GM21576 (cell line): ENCODE data around the gene SYNM.

Source experiments
- ATAC-seq: cut with Tn5 transposase; IDR thresholded peaks from one replicate; pipeline ENCODE4 v1.9.1; 2021; ENCODE audit warnings: mild to moderate bottlenecking, moderate library complexity; ENCODE audit not compliant: unreplicated experiment

Gene SYNM

GRCh38 chr15:99082798-99083197, 22.1 kb upstream of the SYNM start:
- no peak for ATAC-seq

DNA sequence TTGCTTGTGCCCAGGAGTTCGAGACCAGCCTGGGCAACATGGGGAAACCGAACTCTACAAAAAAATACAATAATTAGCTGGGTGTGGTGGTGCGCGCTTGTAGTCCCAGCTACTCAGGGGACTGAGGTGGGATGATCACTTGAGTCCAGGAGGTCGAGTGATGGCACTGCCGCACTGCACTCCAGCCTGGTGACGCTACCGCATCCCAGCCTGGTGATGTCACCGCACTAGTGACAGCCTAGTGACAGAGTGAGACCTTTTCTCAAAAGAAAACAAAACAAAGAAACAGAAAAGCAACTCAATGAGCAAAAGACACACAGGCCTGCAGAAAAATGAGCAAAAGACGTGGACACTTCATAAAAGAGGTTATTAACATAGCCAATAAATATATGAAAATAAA, 19.9 kb upstream of the SYNM start:
- no peak for ATAC-seq

DNA sequence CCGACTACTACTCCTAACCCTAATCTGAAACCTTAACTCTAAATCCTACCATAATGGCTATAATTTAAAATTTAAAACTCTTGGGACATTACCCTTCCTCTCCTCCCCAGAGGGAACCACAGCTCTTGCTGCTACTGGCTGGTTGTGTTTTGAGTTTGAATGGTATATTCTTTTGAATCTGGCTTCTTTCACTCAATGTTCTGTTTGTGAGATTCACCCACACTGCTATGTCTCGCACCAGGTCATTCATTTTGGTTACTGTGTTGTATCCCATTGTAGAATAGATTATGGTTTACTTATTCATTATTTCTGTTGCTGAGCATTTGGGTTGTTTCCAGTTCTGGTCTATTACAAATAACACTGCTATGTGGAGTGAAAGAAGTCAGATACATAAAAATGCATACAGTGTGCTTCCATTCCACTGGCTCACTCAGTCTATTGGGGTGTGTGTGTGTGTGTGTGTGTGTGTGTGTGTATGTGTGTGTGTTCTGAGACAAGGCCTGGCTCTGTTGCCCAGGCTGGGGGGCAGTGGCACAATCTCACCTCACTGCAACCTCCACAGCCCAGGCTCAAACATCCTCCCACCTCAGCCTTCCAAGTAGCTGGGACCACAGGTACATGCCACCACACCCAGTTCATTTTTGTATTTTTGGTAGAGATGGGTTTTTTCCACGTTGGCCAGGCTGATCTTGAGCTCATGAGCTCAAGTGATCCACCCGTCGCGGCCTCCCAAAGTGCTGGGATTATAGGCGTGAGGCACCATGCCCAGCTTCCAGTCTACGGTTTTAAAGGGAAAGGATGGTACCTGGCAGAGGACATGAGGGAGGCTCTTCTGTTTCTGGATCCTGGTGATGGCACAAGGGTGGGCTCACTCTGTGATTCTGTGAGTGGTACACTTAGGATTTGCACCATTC, 19.2 kb upstream of the SYNM start:
- no peak for ATAC-seq

DNA sequence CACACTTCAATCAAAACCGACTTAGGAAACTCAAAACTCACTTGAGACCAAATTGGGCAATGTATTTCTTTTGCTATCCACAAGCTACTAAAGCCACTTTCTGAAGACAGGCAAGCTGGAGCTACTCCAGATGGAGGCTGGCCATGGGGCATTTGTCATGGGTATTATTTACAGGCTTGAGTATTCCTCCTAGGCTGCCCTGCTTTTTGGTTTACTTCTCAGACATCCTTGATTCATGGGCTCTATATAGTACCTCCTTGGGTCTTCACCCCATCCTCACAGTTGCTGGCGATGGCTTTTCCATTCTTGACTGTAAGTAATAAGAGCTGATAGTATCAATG, 18.6 kb upstream of the SYNM start:
- no peak for ATAC-seq

GRCh38 chr15:99087405-99087943, 17.4 kb upstream of the SYNM start:
- no peak for ATAC-seq

DNA sequence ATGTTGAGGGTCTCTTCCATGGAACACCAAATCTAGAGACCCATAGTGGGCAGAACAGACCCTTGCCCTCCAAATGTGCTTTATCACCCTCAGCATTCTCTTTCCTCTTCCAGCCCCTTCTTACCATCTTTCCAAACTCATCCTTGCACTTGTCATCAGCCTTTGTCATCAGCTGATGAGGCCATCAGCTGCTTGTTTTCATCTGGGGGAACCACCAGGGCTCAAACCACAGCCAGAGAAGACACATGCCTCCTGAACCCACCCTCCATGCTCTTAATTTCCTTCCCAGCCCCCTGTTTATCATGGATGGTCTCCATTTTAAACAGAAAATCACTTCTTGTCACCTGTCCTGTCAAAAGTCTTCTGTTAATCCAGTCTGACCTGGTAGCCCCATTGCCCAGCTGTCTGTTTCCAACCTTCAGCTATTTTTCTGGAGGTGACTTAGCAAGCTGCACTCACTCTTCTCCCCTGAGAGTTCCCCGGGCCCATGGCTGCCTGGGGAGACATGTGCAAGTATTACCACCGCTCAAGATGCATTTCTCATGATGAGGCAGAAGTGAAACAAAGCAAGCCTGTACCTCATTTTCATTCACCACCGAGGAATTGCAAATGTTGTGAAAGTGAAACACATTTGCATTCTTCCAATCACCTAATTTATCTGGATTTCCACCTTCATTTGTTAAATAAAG, 14.7 kb upstream of the SYNM start:
- peak; percentile 100 for ATAC-seq

DNA sequence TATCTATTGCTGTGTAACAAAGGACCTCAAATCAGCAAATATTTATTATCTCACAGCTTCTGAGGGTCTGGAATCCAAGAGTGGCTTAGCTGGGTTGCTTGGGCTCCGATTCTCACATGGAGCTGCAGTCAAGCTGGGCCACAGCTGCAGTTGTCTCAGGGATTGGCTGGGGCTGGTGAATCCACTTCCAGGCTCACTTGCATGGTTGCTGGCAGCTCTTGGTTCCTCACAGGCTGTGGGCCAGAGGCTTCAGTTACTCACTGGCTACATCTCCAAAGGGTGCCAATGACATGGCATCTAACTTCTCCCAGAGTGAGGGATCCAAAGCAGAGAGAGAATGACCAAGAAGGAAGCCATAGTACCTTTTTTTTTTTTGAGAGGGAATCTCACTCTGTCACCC, 13.9 kb upstream of the SYNM start:
- ATAC-seq, result no peak

GRCh38 chr15:99092554-99093172, 12.2 kb upstream of the SYNM start:
- ATAC-seq, result no peak

GRCh38 chr15:99095626-99096025, 9.3 kb upstream of the SYNM start:
- no peak for ATAC-seq

DNA sequence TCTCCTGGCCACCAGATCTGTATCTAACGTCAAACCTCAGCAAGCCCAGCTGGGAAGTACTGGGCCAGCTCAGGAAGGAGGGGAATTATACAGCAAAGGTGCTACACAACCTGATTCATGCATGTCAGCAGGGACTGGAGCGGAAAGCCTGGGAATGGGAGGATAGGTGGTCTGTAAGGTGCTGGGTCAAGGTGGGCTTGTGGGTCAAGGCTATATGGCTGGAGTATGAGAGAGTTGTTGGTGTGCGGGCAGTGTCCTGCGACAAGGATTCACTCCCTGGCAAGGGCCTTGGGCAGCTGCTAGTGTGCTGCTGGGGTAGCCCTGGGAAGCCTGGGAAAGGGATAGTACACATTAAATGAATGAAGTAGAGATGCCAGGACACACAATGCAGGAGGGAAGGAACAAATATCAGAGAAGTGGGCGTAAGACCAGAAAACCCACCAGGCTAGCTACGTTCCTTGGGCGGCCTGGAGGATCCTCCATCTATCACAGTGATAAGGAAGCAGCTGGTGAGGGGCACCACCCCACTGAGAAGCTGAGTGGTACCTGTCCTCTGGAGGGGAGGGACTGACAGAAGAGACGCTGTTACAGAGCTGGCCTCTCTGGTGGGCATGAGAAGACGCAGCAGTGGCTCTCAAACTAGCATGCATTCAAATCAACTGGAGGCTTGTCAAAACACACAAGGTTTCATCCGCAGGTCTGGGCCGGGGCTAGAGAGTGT, 8.5 kb upstream of the SYNM start:
- no peak for ATAC-seq

GRCh38 chr15:99096894-99097426, 7.9 kb upstream of the SYNM start:
- ATAC-seq, result no peak

GRCh38 chr15:99097441-99098410, 7.2 kb upstream of the SYNM start:
- no peak for ATAC-seq

GRCh38 chr15:99098426-99098825, 6.5 kb upstream of the SYNM start:
- ATAC-seq, result no peak

GRCh38 chr15:99098991-99099390, 5.9 kb upstream of the SYNM start:
- ATAC-seq, result no peak

- ATAC-seq, result no peak
Measured at GRCh38 chr15:99099661-99100060, 5.2 kb upstream of the SYNM start.

DNA sequence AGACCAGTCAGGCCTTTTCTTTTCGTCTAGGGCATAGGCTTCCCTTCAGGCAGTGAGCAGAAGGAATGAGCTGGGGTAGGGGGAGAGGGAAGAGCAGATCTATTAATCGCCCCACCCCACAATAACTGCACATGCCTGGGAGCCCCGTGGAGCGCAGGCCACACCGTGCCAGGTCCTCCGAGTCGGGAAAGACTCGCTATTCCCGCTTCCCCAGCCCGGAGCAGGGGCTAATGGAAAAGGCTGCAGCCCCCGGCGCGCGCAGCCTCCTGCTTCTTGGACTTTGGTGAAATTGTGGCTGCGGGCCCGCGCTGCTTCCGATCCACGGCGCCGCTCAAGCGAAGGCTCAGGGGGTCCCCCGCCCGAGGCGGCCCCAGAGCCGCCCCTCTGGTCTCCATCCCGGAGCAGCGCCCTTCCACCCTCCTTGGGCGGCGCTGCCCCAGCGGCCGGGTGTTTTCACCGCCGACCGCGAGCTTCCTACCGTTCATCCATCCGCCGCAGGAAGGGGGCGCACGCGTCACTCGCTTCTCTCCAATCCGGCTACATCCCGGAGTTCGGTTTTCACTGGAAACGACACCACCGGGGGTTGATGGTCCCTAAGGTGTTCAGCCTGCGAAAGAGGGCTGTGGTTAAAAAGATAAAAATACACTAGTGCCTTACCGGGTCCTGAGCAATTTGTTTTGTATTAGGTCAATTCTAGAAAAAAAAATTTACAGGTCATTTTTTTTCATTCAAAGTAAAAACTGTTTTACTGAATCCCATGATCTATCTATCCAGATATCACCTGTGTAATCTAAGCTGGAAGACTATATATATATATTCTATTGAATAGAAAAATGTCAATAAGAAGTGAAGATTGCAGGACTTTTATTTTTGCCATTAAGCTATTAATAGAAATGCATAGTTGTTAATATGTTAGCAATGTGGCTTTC, 4.4 kb upstream of the SYNM start:
- no peak for ATAC-seq

DNA sequence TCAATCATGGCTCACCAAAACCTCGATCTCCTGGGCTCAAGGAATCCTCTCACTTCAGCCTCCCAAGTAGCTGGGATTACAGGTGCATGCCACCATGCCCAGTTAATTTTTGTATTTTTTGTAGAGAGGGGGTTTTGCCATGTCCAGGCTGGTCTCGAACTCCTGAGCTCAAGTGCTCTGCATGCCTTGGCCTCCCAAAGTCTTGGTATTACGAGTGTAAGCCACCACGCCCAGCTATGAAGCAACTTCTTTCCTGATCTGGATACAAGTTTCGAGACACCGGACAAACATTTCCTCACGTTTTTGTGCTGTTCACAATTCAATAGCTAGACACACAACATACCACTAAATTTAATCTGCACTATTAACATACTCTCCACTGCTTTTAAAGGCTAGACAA, 3.4 kb upstream of the SYNM start:
- ATAC-seq, result no peak
